Fibroblast of skin of abdomen (primary cell): ENCODE results near the gene SPAG16.

Experiments
- DNase-seq: peaks from one replicate; pipeline ENCODE4 v3.0.0-alpha.2; 2013

The SPAG16 gene

DNA sequence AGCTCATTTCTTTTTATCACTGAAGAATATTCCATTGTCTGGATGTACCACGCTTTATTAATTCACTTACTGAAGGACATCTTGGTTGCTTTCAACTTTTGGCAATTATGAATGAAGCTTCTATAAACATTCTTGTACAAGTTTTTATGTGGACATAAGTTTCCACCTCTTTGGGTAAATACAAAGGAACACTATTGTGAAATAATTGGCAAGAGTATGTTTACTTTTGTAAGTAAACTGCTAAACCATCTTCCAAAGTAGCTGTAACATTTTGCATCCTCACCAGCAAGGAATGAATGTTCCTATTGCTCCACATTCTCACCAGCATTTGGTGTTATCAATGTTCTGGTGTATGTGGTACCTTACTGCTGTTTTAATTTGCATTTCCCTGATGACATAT, 1110.8 kb downstream of the SPAG16 start:
- DNase-seq: no peak

DNA sequence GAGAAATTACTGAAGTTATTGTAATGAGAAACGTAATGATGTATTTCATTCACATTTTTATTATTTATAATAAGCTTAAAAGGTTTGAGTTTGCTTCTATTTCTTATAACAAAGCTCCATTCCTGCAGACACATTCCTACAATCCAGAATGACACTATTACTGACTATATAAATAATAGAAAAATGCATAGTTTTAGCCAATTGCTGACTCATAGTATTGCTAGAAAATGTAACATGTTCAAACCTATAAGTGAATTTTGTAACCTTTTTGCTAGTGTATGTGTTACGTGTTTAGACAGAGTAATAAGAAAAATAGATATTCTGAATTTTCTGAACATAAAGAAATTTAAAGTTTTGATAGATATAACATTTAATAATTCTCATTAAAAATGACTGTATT, 1117.3 kb downstream of the SPAG16 start:
- no peak for DNase-seq

DNA sequence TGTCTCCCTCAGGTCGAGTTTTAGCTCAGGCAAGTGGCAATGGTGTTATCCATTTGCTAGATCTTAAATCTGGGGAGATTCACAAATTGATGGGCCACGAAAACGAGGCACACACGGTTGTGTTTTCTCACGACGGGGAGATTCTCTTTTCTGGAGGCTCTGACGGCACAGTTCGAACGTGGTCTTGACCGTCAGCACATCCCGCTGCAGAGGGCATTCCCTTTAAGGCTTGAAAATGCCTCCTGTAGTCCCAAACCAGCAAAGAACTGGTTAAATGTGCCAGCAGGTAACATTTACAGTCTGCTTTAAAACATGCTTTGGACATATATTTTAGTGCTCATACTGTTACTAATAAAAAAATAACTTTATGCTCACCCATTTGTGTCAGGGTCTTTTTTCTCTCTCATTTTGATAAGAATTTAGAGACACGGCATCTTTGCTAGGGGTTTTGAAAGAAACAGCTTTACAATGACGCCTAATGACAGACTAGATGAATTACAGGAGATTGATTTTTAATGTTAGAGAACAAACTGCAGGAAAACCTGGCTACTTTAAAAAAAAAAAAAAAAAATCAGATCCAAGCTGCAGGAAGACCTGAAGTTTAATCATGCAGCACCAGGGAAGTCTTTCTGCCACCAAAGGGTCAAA, 1126.0 kb downstream of the SPAG16 start:
- no peak for DNase-seq

DNA sequence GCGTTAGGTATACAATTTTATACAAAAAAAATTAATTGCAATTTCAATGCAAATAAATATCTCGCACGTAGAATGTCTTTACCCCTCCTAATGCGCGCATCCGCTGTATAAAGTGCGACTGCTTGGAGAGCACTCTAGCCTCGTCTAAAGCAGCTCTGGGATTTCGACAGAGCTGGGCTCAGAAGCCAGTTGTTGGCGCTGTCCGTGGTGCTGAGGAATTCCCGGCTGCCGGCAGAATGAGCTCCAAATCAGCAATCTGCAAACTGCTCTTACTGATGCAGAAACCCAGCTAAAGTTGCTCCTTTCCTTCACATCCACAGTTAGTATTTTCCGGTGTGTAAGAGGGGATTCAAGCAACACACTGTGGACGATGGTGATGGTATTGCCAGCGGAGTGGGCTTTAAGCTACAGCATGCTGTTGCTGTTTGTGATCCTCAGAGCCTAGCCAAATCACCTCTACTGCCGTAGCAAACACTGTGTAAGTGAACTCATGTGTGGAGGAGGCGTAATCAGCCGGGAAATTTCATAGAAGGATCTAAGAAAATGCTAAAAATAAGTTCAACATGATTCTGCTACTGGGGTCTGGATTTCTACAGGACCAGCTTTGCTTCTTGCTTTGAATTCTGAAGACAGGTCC, 1126.8 kb downstream of the SPAG16 start, which contains the start of gene VWC2L:
Gene VWC2L (plus strand): TSS at position 137 of the 637 bp plus-strand sequence. CDS start 3,140 bp downstream, outside the sequence.
- peak; percentile 51 for DNase-seq

DNA sequence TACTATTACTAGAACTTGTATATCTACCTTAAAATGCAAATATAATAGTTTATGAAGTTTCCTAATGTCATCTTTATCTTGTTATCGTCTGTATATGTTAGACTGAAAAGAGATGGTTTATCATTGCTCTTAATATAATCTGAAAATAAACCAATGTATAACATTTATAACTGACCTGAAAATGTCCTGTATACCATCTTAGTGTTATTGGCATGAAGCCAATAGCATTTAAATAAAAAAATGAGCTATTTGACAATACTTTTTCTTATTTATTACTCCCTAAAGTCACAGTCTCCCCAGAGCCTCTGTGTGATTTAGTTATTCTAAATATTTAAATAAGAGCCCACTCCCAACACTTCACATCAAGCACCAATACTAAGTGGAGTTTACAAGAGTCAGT, 1128.4 kb downstream of the SPAG16 start:
- DNase-seq: no peak

DNA sequence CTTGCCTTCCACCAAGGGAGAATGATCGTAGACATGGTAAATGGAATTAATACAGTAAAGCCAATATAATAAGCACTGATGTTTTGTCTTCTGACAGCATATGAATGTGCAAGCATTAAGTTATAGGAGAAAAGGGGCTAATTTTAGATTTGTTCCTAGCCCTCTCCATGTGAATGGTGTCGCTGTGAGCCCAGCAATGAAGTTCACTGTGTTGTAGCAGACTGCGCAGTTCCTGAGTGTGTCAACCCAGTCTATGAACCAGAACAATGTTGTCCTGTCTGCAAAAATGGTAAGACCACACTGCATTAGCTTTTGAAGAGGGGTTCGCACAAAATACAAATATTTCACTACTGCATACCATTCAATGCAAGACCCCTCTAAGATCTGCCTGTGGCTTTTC, 1152.2 kb downstream of the SPAG16 start:
- no peak for DNase-seq

DNA sequence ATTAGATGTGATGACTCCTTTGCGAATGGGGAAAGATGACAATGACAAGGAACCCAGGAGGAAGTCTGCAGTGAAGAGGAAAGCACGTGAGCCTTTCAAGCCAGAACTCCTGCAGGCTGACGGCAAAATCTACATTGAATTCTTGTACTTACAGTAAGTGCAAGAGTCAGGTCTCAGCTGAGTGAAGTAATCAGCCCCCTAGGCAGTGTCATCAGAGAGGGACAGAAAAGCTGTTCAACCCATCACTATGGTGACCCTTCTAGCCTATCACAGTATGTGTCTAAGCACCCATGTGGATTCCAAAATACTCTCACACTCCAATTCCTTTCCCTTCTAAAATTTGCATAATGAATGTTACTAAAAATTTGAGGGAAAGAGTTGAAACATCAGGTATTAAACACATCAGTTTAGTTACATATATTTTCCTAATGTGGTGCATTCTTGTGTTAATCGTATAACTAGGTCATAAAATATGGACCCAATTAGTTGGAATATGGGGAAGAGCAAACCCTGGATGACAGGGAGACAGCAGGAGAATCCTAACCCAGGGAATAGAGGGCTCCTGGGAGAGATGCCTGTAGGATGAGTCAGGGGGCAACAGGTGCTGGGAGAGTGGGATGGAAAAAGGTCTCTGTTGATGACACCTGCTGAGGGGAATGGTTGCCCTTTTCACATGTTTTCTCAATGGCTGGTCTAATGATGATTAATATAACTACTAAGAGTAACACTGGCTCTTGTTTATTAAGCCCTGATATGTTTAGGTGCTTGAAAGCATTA, 1166.0 kb downstream of the SPAG16 start:
- no peak for DNase-seq

DNA sequence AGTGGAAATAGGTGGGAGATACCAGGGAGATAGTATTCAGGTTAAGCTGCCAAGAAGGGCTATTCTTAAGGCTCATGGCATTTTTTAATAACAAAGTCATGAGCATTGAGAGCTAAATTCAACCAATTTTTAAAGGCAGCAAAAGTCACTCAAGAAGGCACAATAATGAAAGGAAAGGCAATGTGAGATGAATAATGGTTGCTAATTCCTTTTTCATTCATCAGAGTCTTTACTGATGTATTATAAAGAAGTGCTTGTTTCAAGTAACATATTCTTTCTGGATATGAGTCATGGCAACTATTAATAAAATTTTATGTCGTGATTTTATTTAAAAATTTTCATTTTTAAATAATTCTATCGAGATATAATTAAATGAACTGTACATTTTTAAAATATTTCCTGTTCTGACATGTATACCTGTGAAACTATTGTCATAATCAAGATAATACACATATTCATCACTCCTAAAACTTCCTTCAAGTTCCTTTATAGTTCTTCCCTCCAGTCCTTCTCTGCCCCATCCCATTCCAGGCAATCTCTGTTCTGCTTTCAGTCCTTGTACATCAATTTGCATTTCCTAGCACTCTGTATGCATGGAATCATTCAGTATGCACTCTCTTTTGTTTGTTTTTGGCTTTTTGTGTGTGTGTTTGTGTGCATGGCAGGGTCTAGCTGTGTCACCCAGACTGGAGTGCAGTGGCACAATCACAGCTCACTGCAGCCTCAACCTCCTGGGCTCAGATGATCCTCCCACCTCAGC, 1167.4 kb downstream of the SPAG16 start:
- DNase-seq: no peak
